ENCODE results near the gene GYS2. TPM values are rescaled to one million over a fixed set of nuclear protein-coding genes. Genes with fewer than 3 reads are reported as not detected.
"Not testable (repeated sequence)": the region's sequence is repeated elsewhere in the genome, so short reads cannot be mapped to it uniquely, and the experiment has no call there.

The GYS2 gene
- not detected in 2 replicates for total RNA-seq

GRCh38 chr12:21604245-21605101, at the start of gene GYS2:
Gene GYS2, minus strand, starts transcription at chr12:21604847. Its CDS starts 255 bp downstream, at chr12:21604592.
- Histone ChIP-seq H3K36me3 (ENCODE audit: control insufficient read depth, insufficient read depth, low read length) (no peaks in the 10 kb centered on the region), H3K4me3 (ENCODE audit: low read depth, low read length) (no peak within 1 kb of the TSS), H3K27me3 (ENCODE audit: control insufficient read depth, insufficient read depth, low read length) (no peaks in the 10 kb centered on the region)
- no peak for TF ChIP-seq CTCF (IDR thresholded peaks at IDR 0.05; ENCODE audit: insufficient read depth, low read length, poor library complexity, severe bottlenecking)
- no peak for DNase-seq (ENCODE audit: low read depth)

- no peaks in the 10 kb centered on the region for H3K27me3 ChIP-seq (ENCODE audit: control insufficient read depth, insufficient read depth, low read length)
- H3K4me3 ChIP-seq (ENCODE audit: low read depth, low read length): no peak overlapping the region
- TF ChIP-seq CTCF (IDR thresholded peaks at IDR 0.05; ENCODE audit: insufficient read depth, low read length, poor library complexity, severe bottlenecking): no peak
- peaks cover 3% of the 10 kb centered on the region for H3K36me3 ChIP-seq (ENCODE audit: control insufficient read depth, insufficient read depth, low read length)
- no peak for DNase-seq (ENCODE audit: low read depth)
These were observed 47.2 kb upstream of the GYS2 start for GRCh38 chr12:21651821-21652220.

GRCh38 chr12:21650997-21651396, 46.4 kb upstream of the GYS2 start:
- TF ChIP-seq CTCF (IDR thresholded peaks at IDR 0.05; ENCODE audit: insufficient read depth, low read length, poor library complexity, severe bottlenecking): no peak
- no peak for DNase-seq (ENCODE audit: low read depth)
- Histone ChIP-seq H3K4me3 (ENCODE audit: low read depth, low read length) (no peak overlapping the region), H3K27me3 (ENCODE audit: control insufficient read depth, insufficient read depth, low read length) (no peaks in the 10 kb centered on the region), H3K36me3 (ENCODE audit: control insufficient read depth, insufficient read depth, low read length) (peaks cover 4% of the 10 kb centered on the region)

- no peak overlapping the region for H3K4me3 ChIP-seq (ENCODE audit: low read depth, low read length)
- H3K27me3 ChIP-seq (ENCODE audit: control insufficient read depth, insufficient read depth, low read length): no peaks in the 10 kb centered on the region
- peaks cover 4% of the 10 kb centered on the region for H3K36me3 ChIP-seq (ENCODE audit: control insufficient read depth, insufficient read depth, low read length)
- no peak for DNase-seq (ENCODE audit: low read depth)
- no peak for TF ChIP-seq CTCF (IDR thresholded peaks at IDR 0.05; ENCODE audit: insufficient read depth, low read length, poor library complexity, severe bottlenecking)
These were observed 44.4 kb upstream of the GYS2 start for GRCh38 chr12:21649034-21649433.

GRCh38 chr12:21648378-21648777, 43.7 kb upstream of the GYS2 start:
- DNase-seq (ENCODE audit: low read depth): no peak
- Histone ChIP-seq H3K4me3 (ENCODE audit: low read depth, low read length) (no peak overlapping the region), H3K36me3 (ENCODE audit: control insufficient read depth, insufficient read depth, low read length) (peaks cover 3% of the 10 kb centered on the region), H3K27me3 (ENCODE audit: control insufficient read depth, insufficient read depth, low read length) (no peaks in the 10 kb centered on the region)
- no peak for TF ChIP-seq CTCF (IDR thresholded peaks at IDR 0.05; ENCODE audit: insufficient read depth, low read length, poor library complexity, severe bottlenecking)

- H3K4me3 ChIP-seq (ENCODE audit: low read depth, low read length): no peak overlapping the region
- H3K27me3 ChIP-seq (ENCODE audit: control insufficient read depth, insufficient read depth, low read length): no peaks in the 10 kb centered on the region
- H3K36me3 ChIP-seq (ENCODE audit: control insufficient read depth, insufficient read depth, low read length): peaks cover 3% of the 10 kb centered on the region
- DNase-seq (ENCODE audit: low read depth): no peak
- no peak for TF ChIP-seq CTCF (IDR thresholded peaks at IDR 0.05; ENCODE audit: insufficient read depth, low read length, poor library complexity, severe bottlenecking)
These were observed 42.5 kb upstream of the GYS2 start for GRCh38 chr12:21647179-21647578.

- not testable (repeated sequence) for H3K27me3 ChIP-seq (ENCODE audit: control insufficient read depth, insufficient read depth, low read length); H3K36me3 ChIP-seq (ENCODE audit: control insufficient read depth, insufficient read depth, low read length); H3K4me3 ChIP-seq (ENCODE audit: low read depth, low read length)
- peak; percentile 44 for DNase-seq (ENCODE audit: low read depth)
These were observed 40.4 kb upstream of the GYS2 start for GRCh38 chr12:21645041-21645500.
